EL (cell line): ENCODE results near the gene NBPF15.
A peak's percentile ranks its signal among the peaks of the same experiment; 100 is the strongest.
"Not testable (repeated sequence)": the region's sequence is repeated elsewhere in the genome, so short reads cannot be mapped to it uniquely, and the experiment has no call there.

Experiments used
- DNase-seq: peaks from one replicate; pipeline ENCODE4 v3.0.0-alpha.2; 2016

Gene NBPF15, protein sequence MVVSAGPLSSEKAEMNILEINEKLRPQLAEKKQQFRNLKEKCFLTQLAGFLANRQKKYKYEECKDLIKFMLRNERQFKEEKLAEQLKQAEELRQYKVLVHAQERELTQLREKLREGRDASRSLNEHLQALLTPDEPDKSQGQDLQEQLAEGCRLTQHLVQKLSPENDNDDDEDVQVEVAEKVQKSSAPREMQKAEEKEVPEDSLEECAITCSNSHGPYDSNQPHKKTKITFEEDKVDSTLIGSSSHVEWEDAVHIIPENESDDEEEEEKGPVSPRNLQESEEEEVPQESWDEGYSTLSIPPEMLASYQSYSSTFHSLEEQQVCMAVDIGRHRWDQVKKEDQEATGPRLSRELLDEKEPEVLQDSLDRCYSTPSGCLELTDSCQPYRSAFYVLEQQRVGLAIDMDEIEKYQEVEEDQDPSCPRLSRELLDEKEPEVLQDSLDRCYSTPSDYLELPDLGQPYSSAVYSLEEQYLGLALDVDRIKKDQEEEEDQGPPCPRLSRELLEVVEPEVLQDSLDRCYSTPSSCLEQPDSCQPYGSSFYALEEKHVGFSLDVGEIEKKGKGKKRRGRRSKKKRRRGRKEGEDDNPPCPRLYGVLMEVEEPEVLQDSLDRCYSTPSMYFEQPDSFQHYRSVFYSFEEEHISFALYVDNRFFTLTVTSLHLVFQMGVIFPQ

DNA sequence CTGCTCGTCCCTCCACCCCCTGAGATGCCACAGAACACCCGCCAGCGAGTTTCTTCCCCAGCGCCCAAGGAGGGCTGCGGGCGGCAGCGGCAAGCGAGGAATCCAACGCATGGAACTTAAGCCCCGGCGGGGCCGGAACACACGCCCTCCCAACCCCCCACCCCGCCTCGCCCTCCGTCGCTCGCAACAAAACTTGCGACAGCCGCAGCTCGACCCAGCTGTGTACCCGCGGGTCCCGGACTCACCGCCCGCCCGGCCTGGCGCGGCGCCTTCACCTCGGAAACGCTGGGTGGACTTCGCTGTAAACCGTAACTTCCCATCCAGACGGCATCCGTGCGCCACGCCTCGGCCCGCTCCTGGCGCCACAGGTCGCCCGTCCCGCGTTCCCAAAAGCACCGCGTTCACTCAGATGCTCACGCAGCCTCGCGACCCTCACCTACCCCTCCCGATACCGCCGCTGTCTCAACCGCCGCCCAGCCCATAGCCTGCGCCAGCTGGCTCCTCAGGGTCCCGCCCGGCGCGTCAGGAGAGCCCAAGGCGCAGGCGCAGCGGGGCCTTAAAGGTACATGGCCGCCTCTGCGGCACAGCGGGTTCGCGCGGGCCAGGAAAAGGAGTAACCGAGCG is at the start of gene NBPF15:
NBPF15 (minus strand) TSS at position 534 of the 624 bp plus-strand sequence. CDS start 21,666 bp downstream, outside the sequence.
- DNase-seq, result peak; percentile 55

DNA sequence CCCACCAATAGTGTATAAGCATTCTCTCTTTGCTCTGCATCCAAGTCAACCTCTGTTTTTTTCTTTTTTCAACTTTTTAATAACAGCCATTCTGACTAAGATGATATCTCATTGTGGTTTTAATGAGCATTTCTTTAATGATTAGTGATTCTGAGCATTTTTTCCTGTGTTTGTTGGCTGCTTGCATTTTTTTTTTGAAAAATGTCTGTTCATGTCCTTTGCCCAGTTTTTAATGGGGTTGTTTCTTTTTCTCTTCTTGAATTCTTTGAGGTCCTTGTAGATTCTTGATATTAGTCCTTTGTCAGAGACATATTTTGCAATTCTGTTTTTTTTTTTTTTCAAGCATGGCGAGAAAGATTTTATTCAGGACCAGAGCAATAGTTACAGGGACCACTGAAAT is 35.0 kb upstream of the NBPF15 start:
- not testable (repeated sequence) for DNase-seq

DNA sequence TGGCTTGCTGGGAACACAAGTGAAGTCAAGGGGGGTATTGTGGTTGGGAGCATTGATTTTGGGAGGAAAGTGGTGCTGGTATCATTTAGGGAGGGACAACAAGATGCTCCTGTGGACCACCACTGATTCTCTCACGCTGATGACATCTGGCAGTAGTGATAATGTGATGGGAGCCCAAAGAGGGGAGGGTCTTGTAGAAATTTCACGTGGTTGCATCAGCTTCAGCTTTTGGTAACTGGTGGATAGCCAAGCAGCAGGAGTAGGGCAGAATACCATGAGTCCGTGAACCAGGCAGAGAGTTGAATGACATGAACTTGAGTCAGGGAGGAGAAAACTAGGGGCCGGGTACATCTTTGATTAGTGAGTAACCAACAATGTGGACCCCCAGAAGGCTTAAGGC is 32.7 kb upstream of the NBPF15 start:
- DNase-seq, result not testable (repeated sequence)

DNA sequence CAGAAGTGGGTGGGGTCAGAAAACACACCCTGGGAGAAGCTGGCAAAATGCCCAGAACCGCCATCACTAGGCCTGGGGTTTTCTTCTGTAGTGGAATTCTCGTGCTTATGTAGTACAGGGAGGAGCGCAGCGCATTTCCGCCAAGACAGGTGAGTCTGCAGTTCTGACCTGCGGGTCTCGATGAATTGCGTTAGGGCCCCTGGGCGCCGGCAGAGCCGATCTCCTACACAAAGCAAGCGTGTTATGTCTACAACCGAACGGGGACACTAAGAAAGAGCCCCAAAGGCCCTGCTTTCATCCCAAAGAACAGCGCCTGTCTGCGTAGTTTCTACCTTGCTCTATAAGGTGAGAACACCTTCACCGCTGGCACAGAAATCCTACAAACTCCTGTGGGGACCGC is 28.9 kb upstream of the NBPF15 start:
- not testable (repeated sequence) for DNase-seq

DNA sequence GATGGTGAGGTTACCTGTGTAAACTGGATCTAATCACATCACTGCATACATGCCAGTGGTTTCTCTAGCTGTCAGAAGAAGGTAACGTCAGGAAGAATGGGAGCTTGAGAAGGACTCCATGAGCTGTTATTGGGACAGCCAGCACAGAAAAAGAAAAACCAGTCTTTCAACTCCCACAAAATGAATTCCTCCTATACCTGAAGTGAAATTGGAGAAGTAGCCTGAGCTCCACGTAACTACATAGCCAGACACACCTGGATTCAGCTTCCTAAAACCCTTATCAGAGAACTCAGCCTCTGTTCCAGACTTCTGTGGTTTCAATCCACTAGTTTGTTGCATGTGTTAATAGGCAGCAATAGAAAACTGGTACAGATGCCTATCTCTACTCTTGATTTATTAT is 25.5 kb upstream of the NBPF15 start:
- DNase-seq, result not testable (repeated sequence)

DNA sequence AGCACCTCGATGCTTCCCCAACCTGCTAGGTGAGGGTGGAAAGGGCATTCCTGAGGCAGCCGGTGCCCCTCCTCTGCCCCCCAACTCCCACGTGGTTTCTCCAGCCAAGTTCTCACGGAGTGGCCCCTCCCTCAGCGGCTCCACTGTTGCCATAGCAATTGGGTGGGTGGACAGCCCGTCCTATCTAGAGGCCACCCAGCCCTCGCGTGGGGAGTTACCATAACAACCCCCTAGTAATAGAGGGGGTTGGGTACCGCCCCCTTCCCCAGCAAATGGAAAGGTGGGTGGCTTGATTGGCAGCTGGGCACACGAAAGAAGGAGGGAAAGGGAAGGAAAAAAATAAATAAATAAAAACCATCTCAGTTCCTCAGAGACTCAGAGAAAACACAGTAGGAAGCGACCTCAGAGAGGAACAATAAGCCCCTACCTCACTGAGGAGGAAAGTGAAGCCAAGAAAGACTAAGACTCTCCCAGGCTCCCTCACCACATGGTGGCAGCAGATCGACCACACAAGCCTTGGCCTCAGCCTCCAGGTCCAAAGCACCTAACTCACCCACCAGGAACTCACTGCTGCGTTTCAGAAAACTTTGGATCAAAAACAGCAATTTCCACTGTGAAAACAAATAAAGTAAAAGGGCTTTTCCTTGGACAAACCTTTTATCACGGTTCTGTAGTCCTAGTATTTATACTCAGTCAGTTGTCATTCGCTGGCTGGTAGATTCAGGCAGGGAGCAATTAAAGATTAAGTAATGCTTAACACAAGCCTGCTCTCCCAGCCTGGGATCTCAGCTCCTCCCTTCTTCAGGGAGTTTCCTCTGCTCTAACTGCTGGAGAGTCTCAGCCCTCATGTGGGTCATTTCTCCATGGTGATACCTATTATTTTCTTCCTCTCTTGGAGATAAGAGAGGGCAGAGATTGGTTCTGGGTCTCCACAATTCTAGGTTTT is 23.9 kb upstream of the NBPF15 start:
- not testable (repeated sequence) for DNase-seq

DNA sequence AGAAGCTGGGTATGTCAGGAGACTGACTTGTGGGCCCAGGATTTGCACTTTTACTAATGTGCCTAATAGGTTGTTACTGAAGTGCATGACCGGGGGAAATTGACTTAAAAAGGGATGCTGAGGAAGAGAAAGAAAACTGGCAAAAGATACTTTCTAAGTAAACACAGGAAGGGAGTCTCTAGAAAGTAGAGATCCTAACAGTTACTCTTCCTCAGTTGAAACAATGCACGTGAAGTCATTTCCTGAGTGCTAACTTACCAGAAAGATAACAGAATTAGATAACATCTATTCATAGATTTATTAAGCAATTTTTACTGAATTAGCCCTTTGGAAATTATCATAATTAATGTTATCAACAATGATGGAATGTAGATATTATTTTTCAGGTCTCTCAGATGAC is 12.4 kb upstream of the NBPF15 start:
- not testable (repeated sequence) for DNase-seq

DNA sequence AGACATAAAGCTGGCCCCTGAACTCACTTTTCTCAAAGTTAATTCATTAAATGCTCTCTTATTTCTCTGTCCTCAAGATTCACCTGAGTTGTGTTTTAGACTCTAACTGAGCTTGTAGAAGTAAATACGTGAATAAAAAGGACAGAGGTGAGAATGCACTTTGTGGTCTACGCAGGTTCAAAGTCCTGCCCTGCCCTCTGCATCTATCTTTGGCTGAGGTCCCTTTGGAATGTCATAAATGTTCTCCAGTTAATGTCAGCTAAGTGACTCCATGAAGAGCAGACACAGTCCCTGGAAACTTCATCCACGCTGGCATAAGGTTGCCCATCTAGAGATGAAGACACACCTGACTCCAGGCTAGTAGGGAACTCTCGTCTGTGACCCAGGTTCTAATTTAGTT is 10.0 kb upstream of the NBPF15 start:
- not testable (repeated sequence) for DNase-seq

DNA sequence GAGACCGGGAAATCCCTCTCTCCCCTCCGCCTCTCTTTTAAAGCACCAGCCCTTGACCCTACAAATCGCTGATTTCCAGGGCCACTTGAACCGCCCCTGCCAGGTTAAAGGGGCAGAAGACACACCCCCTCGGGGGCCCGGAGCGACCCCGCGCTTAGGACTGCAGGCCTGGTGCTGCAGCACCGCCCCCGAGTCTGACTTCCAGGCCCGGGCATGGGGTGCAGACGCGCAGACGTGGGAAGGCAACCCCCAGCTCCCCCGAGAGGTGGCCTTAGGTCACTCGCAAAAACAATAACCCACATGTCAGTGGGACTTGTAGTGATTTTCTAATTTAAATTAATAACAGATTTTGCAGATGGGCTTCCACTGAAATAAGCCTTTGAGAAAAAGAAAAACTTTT is 309 bp upstream of the NBPF15 start:
- DNase-seq, result not testable (repeated sequence)

DNA sequence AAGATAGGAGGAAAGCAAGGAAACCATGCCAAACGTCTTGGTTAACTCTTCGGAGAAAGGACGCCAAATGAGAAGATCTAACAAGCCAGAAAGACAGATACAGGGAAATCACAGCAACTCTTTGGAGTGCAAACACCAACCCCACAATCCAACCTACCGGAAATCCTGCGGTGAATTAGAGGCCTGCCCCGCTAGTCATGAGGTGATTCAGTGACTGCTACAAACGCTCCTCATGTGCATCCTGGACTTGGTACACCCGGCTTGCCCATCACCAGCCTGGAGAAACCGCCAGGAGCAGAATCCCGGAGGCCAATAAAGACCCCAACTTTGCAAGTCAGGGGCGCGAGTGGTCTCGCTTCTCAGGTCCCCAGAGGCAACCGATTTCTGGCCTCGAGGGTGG is 783 bp downstream of the NBPF15 start:
- DNase-seq, result not testable (repeated sequence)

DNA sequence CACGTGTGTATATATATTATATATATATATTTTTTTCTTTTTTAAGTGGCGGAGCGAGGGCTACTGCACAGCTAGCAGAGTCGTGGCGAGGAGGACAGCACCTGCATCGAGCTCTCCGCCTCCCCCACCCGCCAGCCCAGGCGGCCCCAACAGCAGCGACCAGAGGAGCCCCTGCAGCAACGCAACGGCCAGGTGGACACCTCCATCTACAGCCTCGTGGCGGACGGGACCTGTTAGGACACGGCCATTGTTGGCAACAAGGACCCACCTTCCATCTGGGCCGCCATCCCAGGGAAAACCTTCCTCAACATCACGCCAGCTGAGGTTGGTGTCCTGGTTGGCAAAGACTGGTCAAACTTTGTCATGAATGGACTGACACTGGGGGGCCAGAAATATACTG is 19.1 kb downstream of the NBPF15 start:
- DNase-seq, result not testable (repeated sequence)

DNA sequence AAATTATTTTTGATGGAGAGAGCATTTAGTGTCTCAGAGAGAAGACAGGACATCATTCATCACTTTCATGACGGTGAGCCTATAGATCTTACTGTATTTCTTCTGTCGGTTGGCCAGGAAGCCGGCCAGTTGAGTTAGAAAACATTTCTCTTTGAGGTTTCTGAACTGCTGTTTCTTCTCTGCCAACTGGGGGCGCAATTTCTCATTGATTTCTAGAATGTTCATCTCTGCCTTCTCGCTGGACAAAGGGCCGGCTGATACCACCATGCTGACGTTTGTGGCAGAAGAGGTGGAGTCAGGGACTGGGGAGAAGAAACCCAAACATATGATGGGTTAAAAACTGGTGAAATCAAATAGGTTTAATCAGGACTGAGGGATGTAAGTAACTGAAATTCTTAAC is 21.7 kb downstream of the NBPF15 start:
- DNase-seq, result not testable (repeated sequence)

DNA sequence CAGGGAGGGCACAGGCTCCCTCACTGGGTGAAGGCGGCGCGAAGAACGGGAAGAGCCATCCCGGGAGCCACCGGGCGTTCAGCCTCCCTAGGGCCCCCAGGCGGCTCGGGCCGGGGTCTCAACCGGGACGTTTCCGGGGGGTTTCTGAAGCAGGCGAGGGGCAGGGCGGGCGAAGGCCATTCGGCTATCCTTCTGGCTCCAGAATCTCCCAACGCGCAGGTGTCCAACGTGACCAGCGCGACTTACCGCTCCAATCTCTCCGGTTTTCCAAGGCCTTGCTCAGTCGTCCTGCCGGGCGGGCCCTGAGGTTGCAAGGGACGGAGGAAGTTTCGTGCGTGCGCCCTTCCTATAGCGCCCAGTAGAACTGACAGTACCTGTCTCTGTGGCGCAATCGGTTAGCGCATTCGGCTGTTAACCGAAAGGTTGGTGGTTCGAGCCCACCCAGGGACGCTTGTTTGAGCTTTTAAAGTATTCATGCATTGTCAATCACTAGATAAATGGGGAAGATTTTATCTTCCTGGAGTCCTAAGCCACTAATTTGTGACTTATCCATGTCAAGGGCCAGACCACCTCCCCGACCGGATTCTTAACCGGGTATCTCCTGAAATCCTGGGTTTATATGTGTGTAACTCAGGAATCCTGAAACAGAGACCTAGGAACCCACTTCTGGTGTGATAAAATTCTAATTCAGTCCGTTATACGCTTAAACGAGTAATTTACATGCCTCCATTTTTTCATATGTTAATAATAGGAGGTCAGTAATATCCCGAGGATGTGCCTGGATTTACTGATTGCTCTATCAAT is 42.4 kb downstream of the NBPF15 start:
- peak; percentile 81 for DNase-seq

DNA sequence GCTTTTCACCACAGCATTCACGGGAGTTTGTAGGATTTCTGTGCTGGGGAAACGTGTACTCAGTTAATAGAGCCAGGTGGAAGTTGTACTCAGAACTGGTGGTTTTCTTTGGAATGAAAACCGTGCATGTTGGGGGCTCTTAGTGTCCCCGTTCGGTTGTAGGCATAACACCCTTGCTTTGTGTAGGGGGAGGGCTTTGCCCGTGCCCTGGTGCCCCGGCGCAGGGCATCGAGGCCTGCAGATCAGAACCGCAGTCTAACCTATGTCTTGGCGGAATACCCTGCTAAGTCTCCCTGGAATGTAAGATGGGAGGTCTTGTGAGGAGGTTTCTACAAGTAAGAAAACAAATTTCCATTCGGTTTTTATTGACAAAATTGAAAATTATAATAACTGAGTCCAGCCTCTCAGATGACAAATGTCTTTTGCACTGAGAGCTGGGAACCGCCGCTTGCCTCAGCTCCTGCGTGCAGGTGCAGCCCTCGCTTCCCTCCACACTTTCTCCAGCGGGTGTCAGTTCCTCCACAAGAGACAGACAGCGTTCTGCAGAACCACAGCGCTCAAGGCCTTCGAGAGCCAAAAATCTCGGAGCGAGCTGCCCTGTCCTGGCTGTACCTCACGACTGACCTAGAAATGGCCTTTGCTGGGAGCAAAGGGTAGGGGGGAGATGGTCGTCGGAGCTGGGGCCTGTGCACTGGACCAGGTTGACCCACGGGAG is 47.9 kb downstream of the NBPF15 start:
- not testable (repeated sequence) for DNase-seq

DNA sequence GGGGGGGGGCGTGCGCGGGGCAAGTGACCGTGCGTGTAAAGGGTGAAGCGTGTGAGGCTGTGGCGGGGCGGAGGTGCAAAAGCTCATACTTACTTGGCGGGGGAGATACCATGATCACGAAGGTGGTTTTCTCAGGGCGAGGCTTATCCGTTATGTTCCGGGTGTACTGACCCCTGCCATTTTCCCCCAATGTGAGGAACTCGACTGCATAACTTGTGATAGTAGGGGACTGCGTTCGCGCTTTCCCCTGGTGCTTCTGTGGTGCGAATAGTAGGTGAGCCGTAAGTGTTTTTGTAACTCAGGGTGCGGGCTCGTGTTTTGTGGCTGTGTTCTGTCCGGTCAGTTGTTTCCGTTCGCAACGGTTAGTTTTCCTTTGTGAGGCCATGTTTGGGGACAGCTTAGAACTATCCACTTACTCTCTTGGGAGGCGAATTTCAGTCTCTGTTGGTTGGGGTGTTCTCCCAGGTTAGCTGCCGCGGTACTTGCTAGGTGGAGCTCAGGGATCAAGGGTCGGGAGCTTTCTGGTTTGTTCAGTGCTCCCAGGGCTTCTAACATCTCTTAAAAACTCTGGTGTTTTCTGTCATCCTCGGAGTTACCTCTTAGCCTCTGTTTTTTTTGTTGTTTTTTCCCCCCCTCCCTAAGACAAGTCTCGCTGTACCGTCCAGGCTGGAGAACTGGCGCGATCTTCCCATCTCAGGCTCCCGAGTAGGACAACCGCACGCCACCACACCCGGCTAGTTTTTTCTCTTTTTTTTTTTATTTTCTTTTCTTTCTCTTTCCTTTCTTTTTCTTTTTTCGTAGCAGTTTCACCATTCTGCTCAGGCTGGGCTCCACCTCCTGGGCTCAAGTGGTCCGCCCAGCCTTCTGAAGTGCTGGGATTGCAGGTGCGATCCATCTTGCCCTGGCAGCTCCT is 48.7 kb downstream of the NBPF15 start:
- DNase-seq, result peak; percentile 99

DNA sequence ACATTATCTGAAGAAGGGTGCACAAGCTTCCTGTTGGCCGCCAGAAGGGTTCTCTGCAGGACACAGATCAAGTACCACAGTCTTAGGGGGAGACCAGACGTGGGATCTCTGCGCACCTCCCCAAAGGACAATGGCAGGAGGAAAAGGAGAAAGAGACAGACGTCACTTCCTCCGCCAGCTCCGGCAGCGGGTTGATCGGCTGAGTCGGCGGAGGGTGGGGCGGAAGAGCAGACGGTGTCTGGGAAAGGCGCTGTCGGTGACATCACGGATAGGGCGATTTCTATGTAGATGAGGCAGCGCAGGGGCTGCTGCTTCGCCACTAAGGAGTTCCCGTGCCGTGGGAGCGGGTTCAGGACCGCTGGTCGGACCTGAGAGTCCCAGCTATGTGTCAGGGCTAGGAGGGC is 49.4 kb downstream of the NBPF15 start:
- peak; percentile 81 for DNase-seq

DNA sequence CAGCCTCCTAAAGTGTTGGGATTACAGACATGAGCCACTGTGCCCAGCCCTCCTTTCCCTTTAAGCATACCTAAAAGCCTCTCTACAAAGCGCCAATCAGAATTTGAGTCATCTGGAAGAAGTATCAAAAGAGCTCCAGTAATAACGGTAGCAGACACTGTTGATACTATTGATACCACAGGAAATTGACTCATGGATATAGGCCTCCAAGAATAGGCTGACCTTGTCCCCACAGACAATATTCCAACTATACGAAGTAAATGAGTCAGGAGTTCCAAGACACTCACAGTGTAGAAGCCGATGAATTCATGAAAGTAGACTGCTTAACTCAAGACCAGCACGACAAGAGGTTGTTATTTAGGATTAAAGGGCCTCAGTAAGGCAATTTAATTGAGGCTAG is 58.7 kb downstream of the NBPF15 start:
- DNase-seq, result not testable (repeated sequence)

DNA sequence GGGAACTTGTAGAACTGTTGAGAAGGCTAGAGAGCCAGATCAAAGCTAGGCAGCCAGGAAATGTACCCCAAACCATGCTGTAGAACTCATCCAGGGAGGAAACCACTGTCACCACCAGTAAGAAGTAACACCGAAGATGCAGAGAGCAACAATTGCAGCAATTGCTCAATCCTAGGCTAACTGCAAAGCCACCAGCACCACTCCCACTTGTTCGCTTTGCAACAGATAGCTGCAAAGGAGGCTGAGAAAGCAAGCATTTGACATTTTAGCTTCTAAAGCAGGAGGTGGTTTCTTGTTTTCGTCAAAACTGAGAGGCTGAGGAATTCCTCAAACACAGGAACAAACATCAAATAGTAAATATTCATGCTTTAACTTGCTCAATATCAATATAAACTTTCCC is 89.8 kb downstream of the NBPF15 start:
- not testable (repeated sequence) for DNase-seq
